ENCODE data around the gene SETBP1. TPM values are rescaled to one million over a fixed set of nuclear protein-coding genes. Genes with fewer than 3 reads are reported as not detected.

The SETBP1 gene
- total and polyA plus RNA-seq, 2 of the 13 experiments (the other 11 are each of a cell fraction or from before 2014, with no cell fraction given): 0.18 to 0.65 TPM

- H3K27me3 ChIP-seq (ENCODE audit: control insufficient read depth in 1 of 2, insufficient read depth in 2 of 2, low read length in 2 of 2): no peaks in the 10 kb centered on the region
- no peak overlapping the region for H3K27ac ChIP-seq (ENCODE audit: extremely low read length, insufficient read depth, low read length)
- BruUV-seq (replicated peaks): no TSS peak
- no peak for ATAC-seq
- DNase-seq (ENCODE audit: low spot score): no peak
- H4K20me1 ChIP-seq (ENCODE audit: insufficient read depth, low read length): no peaks in the 10 kb centered on the region
- no peaks in the 10 kb centered on the region for H3K9me3 ChIP-seq (ENCODE audit: low read length)
- H3K79me2 ChIP-seq (ENCODE audit: insufficient read depth, low read length): no peaks in the 10 kb centered on the region
- no peak overlapping the region for H3K9ac ChIP-seq (ENCODE audit: insufficient read depth, low read depth, low read length)
- no peaks in the 10 kb centered on the region for H3K4me1 ChIP-seq (ENCODE audit: insufficient read depth, low read length)
- intact Hi-C loops (cut with micrococcal nuclease; ENCODE audit: unreplicated experiment): no loop called here
- CTCF ChIA-PET (ENCODE audit: low intra/inter-chr PET ratio, low total read pairs): no interaction called here
- 26% methylated on average over 4 of the region's 4 CpGs for WGBS (ENCODE audit: low lambda C conversion rate)
- H3K4me2 ChIP-seq (ENCODE audit: low read depth, low read length): no peak overlapping the region
- H3K4me3 ChIP-seq (replicated peaks in 1 of 3; ENCODE audit: insufficient read depth in 1 of 3, low read depth in 2 of 3, low read length in 3 of 3): no peak overlapping the region
- in situ Hi-C loops (cut with HindIII; ENCODE audit: extremely low pct_ligation_motif_present, low pct_unique_long_range_greater_than_20kb): no loop called here
- no peak overlapping the region for H2AFZ ChIP-seq (ENCODE audit: low read length)
- POLR2A ChIA-PET: no interaction called here
- H3K36me3 ChIP-seq (replicated peaks in 1 of 2; ENCODE audit: control insufficient read depth in 1 of 2, insufficient read depth in 2 of 2, low read length in 2 of 2): no peaks in the 10 kb centered on the region
- FAIRE-seq: no peak
- TF ChIP-seq TRAFD1 (CRISPR knock-in tag; IDR thresholded peaks at IDR 0.05; ENCODE audit: borderline replicate concordance) (no peak), ZNF609 (CRISPR knock-in tag; IDR thresholded peaks at IDR 0.05; ENCODE audit: borderline replicate concordance) (no peak), ZNF558 (CRISPR knock-in tag; IDR thresholded peaks at IDR 0.05; ENCODE audit: borderline replicate concordance) (no peak), XRCC5 (optimal IDR thresholded peaks at IDR 0.05; ENCODE audit: low read length) (no peak), E2F5 (CRISPR knock-in tag; conservative IDR thresholded peaks at IDR 0.05) (no peak), ZBTB37 (CRISPR knock-in tag; IDR thresholded peaks at IDR 0.05) (no peak), ZBTB38 (CRISPR knock-in tag; IDR thresholded peaks at IDR 0.05) (no peak), FOXK1 (CRISPR knock-in tag; IDR thresholded peaks at IDR 0.05; ENCODE audit: borderline replicate concordance, low read depth) (no peak), NFATC3 (CRISPR knock-in tag; IDR thresholded peaks at IDR 0.05) (no peak), RXRA (CRISPR knock-in tag; IDR thresholded peaks at IDR 0.05) (no peak), SYNCRIP (IDR thresholded peaks at IDR 0.05; ENCODE audit: insufficient read depth, low read depth, low read length) (no peak), MYPOP (CRISPR knock-in tag; IDR thresholded peaks at IDR 0.05) (no peak)
These were observed 12.3 kb upstream of the SETBP1 start for GRCh38 chr18:44668270-44668975.
